Islet of Langerhans (tissue), 1 donor: Measurements from ENCODE around the gene CAMTA1.
"Not testable (repeated sequence)": the region's sequence is repeated elsewhere in the genome, so short reads cannot be mapped to it uniquely, and the experiment has no call there.

Experiments
- FAIRE-seq: peaks from one replicate; lab custom pipeline; 2011; peaks lifted over from hg19 to GRCh38; lab: Jason Lieb, UNC

CAMTA1 gene

DNA sequence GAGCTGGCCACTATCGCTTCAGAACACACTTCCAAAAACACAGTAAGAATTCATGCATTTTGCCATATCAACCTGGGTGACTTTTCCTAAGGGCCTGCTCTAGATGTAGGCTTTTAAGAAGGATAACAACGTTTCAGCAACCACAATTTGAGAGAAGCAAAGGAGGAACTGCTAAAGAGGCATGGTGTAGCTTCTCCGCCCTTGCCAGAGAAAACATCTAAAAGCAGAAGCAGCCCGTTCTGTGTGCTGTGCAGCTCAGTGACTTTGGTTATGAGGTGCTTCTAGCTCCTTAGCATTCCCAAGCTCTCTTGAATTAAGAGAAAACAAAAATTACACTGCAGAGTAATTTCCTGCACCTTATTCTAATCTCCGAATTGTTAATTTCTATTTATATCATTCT is 1001.5 kb downstream of the CAMTA1 start:
- no peak for FAIRE-seq

DNA sequence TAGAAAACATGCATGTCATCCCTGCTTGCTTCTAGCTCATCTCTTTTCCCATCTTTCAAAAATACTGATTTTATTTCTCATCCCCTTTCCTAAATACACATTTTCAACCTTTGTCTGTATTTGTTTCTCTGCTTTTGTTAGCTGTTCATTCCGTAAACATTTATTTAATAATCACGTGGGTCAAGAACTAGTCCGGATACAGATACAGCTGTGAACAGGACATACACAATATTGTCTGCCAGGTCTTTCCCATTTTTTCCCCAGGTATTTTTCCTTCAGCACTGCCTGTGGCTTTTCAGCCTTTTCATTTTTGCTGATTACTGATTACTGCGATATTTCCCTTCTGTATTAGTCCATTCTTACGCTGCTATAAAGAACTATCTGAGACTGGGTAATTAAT is 1004.6 kb downstream of the CAMTA1 start:
- FAIRE-seq = no peak

DNA sequence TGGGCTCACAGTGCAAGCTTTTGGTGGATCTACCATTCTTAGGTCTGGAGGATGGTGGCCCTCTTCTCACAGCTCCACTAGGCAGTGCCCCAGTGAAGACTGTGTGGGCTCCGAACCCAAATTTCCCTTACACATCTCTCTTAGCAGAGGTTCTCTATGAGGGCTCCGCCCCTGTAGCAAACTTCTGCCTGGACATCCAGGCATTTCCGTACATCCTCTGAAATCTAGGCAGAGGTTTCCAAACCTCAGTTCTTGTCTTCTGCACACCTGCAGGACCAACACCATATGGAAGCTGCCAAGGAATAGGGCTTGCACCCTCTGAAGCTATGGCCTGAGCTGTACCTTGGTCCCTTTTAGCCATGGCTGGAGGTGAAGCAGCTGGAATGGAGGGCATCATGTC is 1005.8 kb downstream of the CAMTA1 start:
- not testable (repeated sequence) for FAIRE-seq

GRCh38 chr1:7795406-7795805 is 1010.2 kb downstream of the CAMTA1 start:
- FAIRE-seq = no peak

- FAIRE-seq = no peak
Measured at GRCh38 chr1:7805460-7805859, 1020.2 kb downstream of the CAMTA1 start.

DNA sequence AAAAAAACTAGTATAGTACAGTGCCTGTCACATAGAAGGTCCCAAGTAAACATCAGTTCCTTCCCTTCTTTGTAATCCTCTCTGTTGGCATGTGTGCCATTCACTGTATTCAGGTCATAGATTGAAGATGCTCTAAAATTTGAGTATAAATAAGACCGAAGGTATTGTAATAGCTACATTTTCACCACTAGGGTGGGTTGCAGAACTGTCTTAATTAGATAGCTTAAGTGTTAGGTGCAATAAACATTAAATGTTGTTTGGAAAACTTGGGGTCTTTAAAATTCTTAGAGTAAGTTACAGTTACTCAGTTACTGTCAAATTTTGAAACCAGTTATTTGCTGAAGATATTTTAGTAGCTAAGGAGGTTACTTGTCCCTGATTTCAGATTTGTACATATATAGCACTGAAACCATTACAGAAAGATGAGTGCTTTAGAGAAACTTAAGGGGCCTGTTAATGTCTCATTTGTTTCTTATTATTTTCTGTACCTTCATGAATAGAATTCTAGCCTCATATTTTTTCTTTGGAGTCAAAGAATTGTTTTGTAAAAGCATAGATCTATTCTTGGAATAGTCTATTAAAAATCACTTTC is 1023.1 kb downstream of the CAMTA1 start:
- FAIRE-seq = no peak

- FAIRE-seq = no peak
Measured at GRCh38 chr1:7809742-7810141, 1024.5 kb downstream of the CAMTA1 start.

GRCh38 chr1:7810395-7810794 is 1025.1 kb downstream of the CAMTA1 start:
- no peak for FAIRE-seq

GRCh38 chr1:7811476-7811875 is 1026.2 kb downstream of the CAMTA1 start:
- no peak for FAIRE-seq

GRCh38 chr1:7813677-7814373 is 1028.6 kb downstream of the CAMTA1 start:
- FAIRE-seq = no peak
